ENCODE measurements around the gene RBBP6.

RBBP6 gene

GRCh38 chr16:24589997-24590396, 50.6 kb downstream of the RBBP6 start:
- no peak for DNase-seq (ENCODE audit: low read depth in 1 of 2, low spot score in 1 of 2)
- H3K27me3 ChIP-seq (ENCODE audit: insufficient read depth, poor library complexity, severe bottlenecking) = no peaks in the 10 kb centered on the region
- TF ChIP-seq SPI1 (IDR thresholded peaks at IDR 0.05; ENCODE audit: borderline replicate concordance, low read depth) (no peak), POLR2AphosphoS5 (IDR thresholded peaks at IDR 0.05; ENCODE audit: low read depth) (no peak), GABPA (IDR thresholded peaks at IDR 0.05; ENCODE audit: low read depth) (no peak)
- TF ChIP-seq, protein P1, sequence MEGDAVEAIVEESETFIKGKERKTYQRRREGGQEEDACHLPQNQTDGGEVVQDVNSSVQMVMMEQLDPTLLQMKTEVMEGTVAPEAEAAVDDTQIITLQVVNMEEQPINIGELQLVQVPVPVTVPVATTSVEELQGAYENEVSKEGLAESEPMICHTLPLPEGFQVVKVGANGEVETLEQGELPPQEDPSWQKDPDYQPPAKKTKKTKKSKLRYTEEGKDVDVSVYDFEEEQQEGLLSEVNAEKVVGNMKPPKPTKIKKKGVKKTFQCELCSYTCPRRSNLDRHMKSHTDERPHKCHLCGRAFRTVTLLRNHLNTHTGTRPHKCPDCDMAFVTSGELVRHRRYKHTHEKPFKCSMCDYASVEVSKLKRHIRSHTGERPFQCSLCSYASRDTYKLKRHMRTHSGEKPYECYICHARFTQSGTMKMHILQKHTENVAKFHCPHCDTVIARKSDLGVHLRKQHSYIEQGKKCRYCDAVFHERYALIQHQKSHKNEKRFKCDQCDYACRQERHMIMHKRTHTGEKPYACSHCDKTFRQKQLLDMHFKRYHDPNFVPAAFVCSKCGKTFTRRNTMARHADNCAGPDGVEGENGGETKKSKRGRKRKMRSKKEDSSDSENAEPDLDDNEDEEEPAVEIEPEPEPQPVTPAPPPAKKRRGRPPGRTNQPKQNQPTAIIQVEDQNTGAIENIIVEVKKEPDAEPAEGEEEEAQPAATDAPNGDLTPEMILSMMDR (IDR thresholded peaks at IDR 0.05; ENCODE audit: insufficient read depth, low read length) = no peak
- TF ChIP-seq, protein P2, sequence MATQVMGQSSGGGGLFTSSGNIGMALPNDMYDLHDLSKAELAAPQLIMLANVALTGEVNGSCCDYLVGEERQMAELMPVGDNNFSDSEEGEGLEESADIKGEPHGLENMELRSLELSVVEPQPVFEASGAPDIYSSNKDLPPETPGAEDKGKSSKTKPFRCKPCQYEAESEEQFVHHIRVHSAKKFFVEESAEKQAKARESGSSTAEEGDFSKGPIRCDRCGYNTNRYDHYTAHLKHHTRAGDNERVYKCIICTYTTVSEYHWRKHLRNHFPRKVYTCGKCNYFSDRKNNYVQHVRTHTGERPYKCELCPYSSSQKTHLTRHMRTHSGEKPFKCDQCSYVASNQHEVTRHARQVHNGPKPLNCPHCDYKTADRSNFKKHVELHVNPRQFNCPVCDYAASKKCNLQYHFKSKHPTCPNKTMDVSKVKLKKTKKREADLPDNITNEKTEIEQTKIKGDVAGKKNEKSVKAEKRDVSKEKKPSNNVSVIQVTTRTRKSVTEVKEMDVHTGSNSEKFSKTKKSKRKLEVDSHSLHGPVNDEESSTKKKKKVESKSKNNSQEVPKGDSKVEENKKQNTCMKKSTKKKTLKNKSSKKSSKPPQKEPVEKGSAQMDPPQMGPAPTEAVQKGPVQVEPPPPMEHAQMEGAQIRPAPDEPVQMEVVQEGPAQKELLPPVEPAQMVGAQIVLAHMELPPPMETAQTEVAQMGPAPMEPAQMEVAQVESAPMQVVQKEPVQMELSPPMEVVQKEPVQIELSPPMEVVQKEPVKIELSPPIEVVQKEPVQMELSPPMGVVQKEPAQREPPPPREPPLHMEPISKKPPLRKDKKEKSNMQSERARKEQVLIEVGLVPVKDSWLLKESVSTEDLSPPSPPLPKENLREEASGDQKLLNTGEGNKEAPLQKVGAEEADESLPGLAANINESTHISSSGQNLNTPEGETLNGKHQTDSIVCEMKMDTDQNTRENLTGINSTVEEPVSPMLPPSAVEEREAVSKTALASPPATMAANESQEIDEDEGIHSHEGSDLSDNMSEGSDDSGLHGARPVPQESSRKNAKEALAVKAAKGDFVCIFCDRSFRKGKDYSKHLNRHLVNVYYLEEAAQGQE (IDR thresholded peaks at IDR 0.05; ENCODE audit: insufficient replicate concordance, low read depth) = no peak
- no peak overlapping the region for H3K4me3 ChIP-seq (replicated peaks; ENCODE audit: insufficient read depth, low read length)
- no peak overlapping the region for H3K27ac ChIP-seq (replicated peaks)

GRCh38 chr16:24598777-24599437, 59.5 kb downstream of the RBBP6 start:
- Histone ChIP-seq H3K4me3 (replicated peaks; ENCODE audit: insufficient read depth, low read length) (no peak overlapping the region), H3K27ac (replicated peaks) (no peak overlapping the region), H3K27me3 (ENCODE audit: insufficient read depth, poor library complexity, severe bottlenecking) (no peaks in the 10 kb centered on the region)
- no peak for DNase-seq (ENCODE audit: low read depth in 1 of 2, low spot score in 1 of 2)
- TF ChIP-seq, protein P2 (IDR thresholded peaks at IDR 0.05; ENCODE audit: insufficient replicate concordance, low read depth) = no peak
- TF ChIP-seq, protein P1 (IDR thresholded peaks at IDR 0.05; ENCODE audit: insufficient read depth, low read length) = no peak
- TF ChIP-seq SPI1 (IDR thresholded peaks at IDR 0.05; ENCODE audit: borderline replicate concordance, low read depth) (no peak), POLR2AphosphoS5 (IDR thresholded peaks at IDR 0.05; ENCODE audit: low read depth) (no peak), GABPA (IDR thresholded peaks at IDR 0.05; ENCODE audit: low read depth) (no peak)

DNA sequence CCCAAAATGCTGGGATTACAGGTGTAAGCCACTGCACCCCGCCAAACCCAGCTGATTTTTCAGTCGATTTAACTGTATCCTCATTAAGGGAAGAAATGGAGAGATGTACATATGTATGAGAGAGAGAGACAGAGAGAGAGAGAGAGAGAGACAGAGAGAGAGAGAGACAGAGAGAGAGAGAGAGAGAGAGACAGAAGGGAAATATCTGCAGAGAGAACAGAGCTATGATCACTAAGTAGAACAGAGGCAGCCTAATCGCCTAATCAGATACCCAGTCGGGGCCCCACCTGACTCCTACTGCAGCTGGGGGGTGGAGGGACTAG, 70.0 kb downstream of the RBBP6 start:
- Histone ChIP-seq H3K27me3 (ENCODE audit: insufficient read depth, poor library complexity, severe bottlenecking) (peaks cover 22% of the 10 kb centered on the region), H3K27ac (replicated peaks) (no peak overlapping the region), H3K4me3 (replicated peaks; ENCODE audit: insufficient read depth, low read length) (no peak overlapping the region)
- TF ChIP-seq GABPA (IDR thresholded peaks at IDR 0.05; ENCODE audit: low read depth) = no peak
- TF ChIP-seq, protein P1 (IDR thresholded peaks at IDR 0.05; ENCODE audit: insufficient read depth, low read length) = no peak
- no peak for TF ChIP-seq SPI1 (IDR thresholded peaks at IDR 0.05; ENCODE audit: borderline replicate concordance, low read depth)
- TF ChIP-seq POLR2AphosphoS5 (IDR thresholded peaks at IDR 0.05; ENCODE audit: low read depth) = no peak
- TF ChIP-seq, protein P2 (IDR thresholded peaks at IDR 0.05; ENCODE audit: insufficient replicate concordance, low read depth) = no peak
- DNase-seq (ENCODE audit: low read depth in 1 of 2, low spot score in 1 of 2) = no peak

Data from HL-60 (cell line).